ENCODE results near the gene MACROH2A2. TPM values are rescaled to one million over a fixed set of nuclear protein-coding genes. Genes with fewer than 3 reads are reported as not detected.

Gene MACROH2A2
- total RNA-seq, 1 experiment from 2014 or later, result 11.3 TPM

GRCh38 chr10:70078329-70078728 is 25.7 kb downstream of the MACROH2A2 start:
- no peak overlapping the region for H2BK5ac ChIP-seq (ENCODE audit: insufficient read length, low read length)
- H2BK120ac ChIP-seq (ENCODE audit: low read depth, low read length, poor library complexity, severe bottlenecking), result no peak overlapping the region
- no peak overlapping the region for H3K18ac ChIP-seq (ENCODE audit: insufficient read length, low read depth, low read length)
- no peak overlapping the region for H2BK12ac ChIP-seq (ENCODE audit: insufficient read length, low read depth, low read length)
- H3T11ph ChIP-seq (ENCODE audit: low read length), result no peak overlapping the region
- no peak overlapping the region for H4K91ac ChIP-seq (ENCODE audit: insufficient read length, low read depth, low read length)
- H4K20me1 ChIP-seq (ENCODE audit: control insufficient read depth, insufficient read depth, insufficient read length), result no peaks in the 10 kb centered on the region
- H3K4me1 Mint-ChIP-seq, result peaks cover 11 to 18% of the 10 kb centered on the region in 2 experiments
- H3K14ac ChIP-seq (ENCODE audit: insufficient read depth, low read length), result no peak overlapping the region; the same call in 1 of the 2 replicates
- no peak overlapping the region for H2BK20ac ChIP-seq (ENCODE audit: low read depth, low read length, poor library complexity, severe bottlenecking)
- no peak overlapping the region for H3K9ac ChIP-seq (ENCODE audit: extremely low read depth, insufficient read length, low read length)
- peaks cover 14% of the 10 kb centered on the region for H3K27me3 Mint-ChIP-seq (ENCODE audit: low read depth)
- H4K8ac ChIP-seq (replicated peaks; ENCODE audit: insufficient read length, low read depth, low read length), result no peak overlapping the region
- no peak overlapping the region for H3K27ac ChIP-seq (ENCODE audit: insufficient read length, low read depth, low read length)
- H3K79me2 ChIP-seq (ENCODE audit: insufficient read depth, low read length), result no peaks in the 10 kb centered on the region
- no peak overlapping the region for H3K23ac ChIP-seq (ENCODE audit: insufficient read length, low read depth, low read length)
- H3K4me2 ChIP-seq (ENCODE audit: insufficient read depth, insufficient read length, low read length), result no peak overlapping the region
- no peak overlapping the region for H2AFZ ChIP-seq (ENCODE audit: low read length)
- no peaks in the 10 kb centered on the region for H3K79me1 ChIP-seq (ENCODE audit: insufficient read depth, low read depth, low read length, poor library complexity, severe bottlenecking)
- H2AK5ac ChIP-seq (ENCODE audit: insufficient read length, low read length), result no peak overlapping the region
- H3K27ac Mint-ChIP-seq, result no peak overlapping the region
- H3K9me3 Mint-ChIP-seq, result no peaks in the 10 kb centered on the region
- H3K4me1 ChIP-seq (ENCODE audit: insufficient read depth, low read length), result peaks cover 5% of the 10 kb centered on the region; the same call in 1 of the 2 replicates
- H2BK15ac ChIP-seq (ENCODE audit: low read depth, low read length), result no peak overlapping the region
- H4K5ac ChIP-seq (ENCODE audit: insufficient read length, low read depth, low read length), result no peak overlapping the region
- H3K23me2 ChIP-seq (ENCODE audit: insufficient read length, low read depth, low read length, poor library complexity, severe bottlenecking), result no peaks in the 10 kb centered on the region
- H3K4ac ChIP-seq (ENCODE audit: low read depth, low read length), result no peak overlapping the region
- H3K9me3 ChIP-seq (ENCODE audit: control insufficient read depth, low read depth, low read length), result no peaks in the 10 kb centered on the region
- WGBS (ENCODE audit: extremely low coverage, insufficient read length, low lambda C conversion rate), result no CpG with 5 or more reads among the region's 5 CpGs
- no peak for DNase-seq
- H3K27me3 ChIP-seq (ENCODE audit: insufficient read depth, low read length), result no peaks in the 10 kb centered on the region
- H3K36me3 Mint-ChIP-seq (ENCODE audit: insufficient read depth in 1 of 3, low read depth in 3 of 3), result no peaks in the 10 kb centered on the region; a peak in 3 of 7 replicates
- no peak overlapping the region for H3K56ac ChIP-seq (ENCODE audit: insufficient read length, low read depth, low read length)
- TF ChIP-seq CTCF (conservative IDR thresholded peaks at IDR 0.05), result no peak
- H3K4me3 Mint-ChIP-seq, result no peak overlapping the region

Measured in H9 (cell line).